Fibroblast of pulmonary artery (primary cell): ENCODE data around the gene PRDM16.

Experiments used
- DNase-seq: peaks from one replicate; pipeline ENCODE4 v3.0.0-alpha.2; 2010; ENCODE audit warnings: low read depth
- H3K4me3 ChIP-seq: replicated peaks from 2 replicates; pipeline ENCODE4 v1.5.1; 2011; ENCODE audit warnings: low read depth, mild to moderate bottlenecking, control low read depth, low read length, moderate library complexity
- CTCF ChIP-seq: IDR thresholded peaks from 2 replicates; pipeline ENCODE4 v1.5.1; 2011; ENCODE audit warnings: mild to moderate bottlenecking, control low read depth, low read length, inconsistent platforms; ENCODE audit errors: missing control alignments

The PRDM16 gene

GRCh38 chr1:3219005-3219790, 150.2 kb downstream of the PRDM16 start:
- H3K4me3 ChIP-seq = no peak overlapping the region
- TF ChIP-seq CTCF = no peak
- peak; percentile 11 for DNase-seq

- TF ChIP-seq CTCF = no peak
- H3K4me3 ChIP-seq = no peak overlapping the region
- DNase-seq = no peak
Observed at GRCh38 chr1:3219791-3220467, 150.9 kb downstream of the PRDM16 start.

GRCh38 chr1:3221112-3222041, 152.4 kb downstream of the PRDM16 start:
- DNase-seq = no peak
- H3K4me3 ChIP-seq = no peak overlapping the region
- no peak for TF ChIP-seq CTCF

GRCh38 chr1:3222042-3222692, 153.2 kb downstream of the PRDM16 start:
- H3K4me3 ChIP-seq = no peak overlapping the region
- no peak for TF ChIP-seq CTCF
- DNase-seq = no peak

GRCh38 chr1:3225661-3226060, 156.7 kb downstream of the PRDM16 start:
- no peak for DNase-seq
- no peak overlapping the region for H3K4me3 ChIP-seq
- TF ChIP-seq CTCF = no peak

- no peak for TF ChIP-seq CTCF
- H3K4me3 ChIP-seq = no peak overlapping the region
- no peak for DNase-seq
Observed at GRCh38 chr1:3226191-3226590, 157.2 kb downstream of the PRDM16 start.
